Testis (tissue), 2 donors: ENCODE data around the gene SPTSSA.

Source experiments
- POLR2A ChIP-seq: fragments of 450-650 bp; IDR thresholded peaks from one replicate; pipeline ENCODE4 v1.6.1; 2017; ENCODE audit warnings: antibody characterized with exemption, mild to moderate bottlenecking, moderate library complexity
- TF ChIP-seq, protein P1 (sequence below), 3 experiments: fragments of 450-650 bp in 2 of 3; fragments of 200-600 bp in 1 of 3; sonication (generic) in 1 of 3; IDR thresholded peaks; one replicate each; pipeline ENCODE4 v1.5.1; 2016 to 2019; ENCODE audit warnings: antibody characterized with exemption in 3 of 3, mild to moderate bottlenecking in 2 of 3, moderate library complexity in 1 of 3

DNA sequence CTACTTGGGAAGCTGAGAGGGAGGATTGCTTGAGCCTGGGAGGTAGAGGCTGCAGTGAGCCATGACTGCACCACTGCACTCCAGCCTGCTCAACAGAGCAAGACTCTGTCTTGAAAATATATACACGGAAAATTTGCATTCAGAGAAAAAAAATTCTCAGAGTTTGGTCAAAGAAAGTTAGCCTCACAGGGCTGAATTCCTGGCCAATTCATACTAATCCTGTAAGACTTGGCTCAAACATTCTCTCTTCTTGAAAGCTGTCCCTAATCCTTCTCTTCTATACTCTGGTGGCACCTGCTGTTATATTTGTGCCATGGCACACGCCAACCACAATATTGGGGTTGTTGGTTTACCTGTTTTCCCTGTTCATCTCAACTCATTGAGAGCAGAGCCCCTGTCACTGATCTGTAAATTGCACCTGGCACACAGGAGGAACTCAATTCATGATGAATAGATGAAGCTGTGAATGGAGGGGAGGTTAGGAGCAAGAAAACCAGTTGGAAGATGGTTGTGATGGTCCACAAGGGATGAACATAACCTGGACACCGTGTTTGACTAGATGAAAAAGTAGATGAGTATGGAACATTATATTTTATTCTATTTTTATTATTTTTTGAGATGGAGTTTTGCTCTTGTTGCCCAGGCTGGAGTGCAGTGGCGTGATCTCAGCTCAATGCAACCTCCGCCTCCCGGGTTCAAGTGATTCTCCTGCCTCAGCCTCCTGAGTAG is 36.8 kb upstream of the SPTSSA start:
- TF ChIP-seq POLR2A, result no peak
- TF ChIP-seq, protein P1, sequence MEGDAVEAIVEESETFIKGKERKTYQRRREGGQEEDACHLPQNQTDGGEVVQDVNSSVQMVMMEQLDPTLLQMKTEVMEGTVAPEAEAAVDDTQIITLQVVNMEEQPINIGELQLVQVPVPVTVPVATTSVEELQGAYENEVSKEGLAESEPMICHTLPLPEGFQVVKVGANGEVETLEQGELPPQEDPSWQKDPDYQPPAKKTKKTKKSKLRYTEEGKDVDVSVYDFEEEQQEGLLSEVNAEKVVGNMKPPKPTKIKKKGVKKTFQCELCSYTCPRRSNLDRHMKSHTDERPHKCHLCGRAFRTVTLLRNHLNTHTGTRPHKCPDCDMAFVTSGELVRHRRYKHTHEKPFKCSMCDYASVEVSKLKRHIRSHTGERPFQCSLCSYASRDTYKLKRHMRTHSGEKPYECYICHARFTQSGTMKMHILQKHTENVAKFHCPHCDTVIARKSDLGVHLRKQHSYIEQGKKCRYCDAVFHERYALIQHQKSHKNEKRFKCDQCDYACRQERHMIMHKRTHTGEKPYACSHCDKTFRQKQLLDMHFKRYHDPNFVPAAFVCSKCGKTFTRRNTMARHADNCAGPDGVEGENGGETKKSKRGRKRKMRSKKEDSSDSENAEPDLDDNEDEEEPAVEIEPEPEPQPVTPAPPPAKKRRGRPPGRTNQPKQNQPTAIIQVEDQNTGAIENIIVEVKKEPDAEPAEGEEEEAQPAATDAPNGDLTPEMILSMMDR (IDR thresholded peaks at IDR 0.05), result peak in 2 of 3 experiments; percentile 27 to 28
